Measurements from ENCODE around the gene PLG.
"Not testable (repeated sequence)": the region's sequence is repeated elsewhere in the genome, so short reads cannot be mapped to it uniquely, and the experiment has no call there.

PLG gene

DNA sequence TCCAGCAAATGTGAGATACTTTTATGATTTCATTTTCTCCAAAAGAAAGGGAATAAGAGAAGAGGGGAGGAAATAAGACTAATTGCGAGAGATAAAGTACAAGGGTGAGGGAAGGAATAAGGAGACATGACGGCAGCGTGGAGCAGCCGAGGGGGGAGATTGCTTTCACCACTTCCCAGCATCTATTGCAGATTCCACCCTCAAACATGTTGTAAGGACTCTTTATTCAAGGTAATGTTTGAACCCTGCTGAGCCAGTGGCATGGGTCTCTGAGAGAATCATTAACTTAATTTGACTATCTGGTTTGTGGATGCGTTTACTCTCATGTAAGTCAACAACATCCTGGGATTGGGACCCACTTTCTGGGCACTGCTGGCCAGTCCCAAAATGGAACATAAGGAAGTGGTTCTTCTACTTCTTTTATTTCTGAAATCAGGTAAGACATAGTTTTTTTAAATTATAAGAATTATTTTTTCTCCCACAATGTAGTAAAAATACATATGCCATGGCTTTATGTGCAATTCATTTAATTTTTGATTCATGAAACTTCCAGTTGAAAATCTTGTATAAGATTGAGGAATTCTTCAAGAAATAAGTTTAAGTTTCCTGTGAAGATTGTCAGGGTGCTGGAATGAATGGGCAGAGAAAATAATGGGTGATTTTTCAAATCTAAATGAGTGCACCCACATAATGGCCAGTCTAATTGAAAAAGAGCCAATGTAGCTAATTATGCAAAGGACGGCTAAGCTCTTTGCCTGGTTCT, at the start of gene PLG:
Gene PLG (plus strand): TSS at position 327 of the 763 bp plus-strand sequence. CDS start 61 bp downstream, at position 388.
- DNase-seq, result not testable (repeated sequence)

GRCh38 chr6:160659562-160659961, 42.5 kb upstream of the PLG start:
- no peak for DNase-seq

GRCh38 chr6:160661216-160661615, 40.8 kb upstream of the PLG start:
- DNase-seq, result no peak

GRCh38 chr6:160662429-160662828, 39.6 kb upstream of the PLG start:
- DNase-seq, result no peak

DNA sequence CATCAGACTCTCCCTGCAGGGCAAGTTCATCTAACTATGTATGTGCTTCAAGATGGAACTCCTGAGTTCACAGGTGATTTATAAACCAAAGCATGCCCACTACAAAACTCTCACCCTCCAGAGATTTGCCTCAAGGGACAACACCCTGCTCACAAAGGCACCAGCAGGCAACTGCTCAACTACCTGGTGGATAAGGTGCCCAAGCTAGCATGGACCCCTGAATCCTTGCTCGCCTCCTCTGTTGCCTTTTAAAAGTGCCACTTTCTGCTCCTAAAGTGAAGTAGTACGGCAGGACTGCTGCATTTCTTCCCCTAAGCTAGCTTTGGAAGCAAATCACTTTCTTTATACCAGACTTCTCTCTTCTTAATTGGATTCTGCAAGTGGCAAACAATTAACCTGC, 39.2 kb upstream of the PLG start:
- DNase-seq, result no peak

DNA sequence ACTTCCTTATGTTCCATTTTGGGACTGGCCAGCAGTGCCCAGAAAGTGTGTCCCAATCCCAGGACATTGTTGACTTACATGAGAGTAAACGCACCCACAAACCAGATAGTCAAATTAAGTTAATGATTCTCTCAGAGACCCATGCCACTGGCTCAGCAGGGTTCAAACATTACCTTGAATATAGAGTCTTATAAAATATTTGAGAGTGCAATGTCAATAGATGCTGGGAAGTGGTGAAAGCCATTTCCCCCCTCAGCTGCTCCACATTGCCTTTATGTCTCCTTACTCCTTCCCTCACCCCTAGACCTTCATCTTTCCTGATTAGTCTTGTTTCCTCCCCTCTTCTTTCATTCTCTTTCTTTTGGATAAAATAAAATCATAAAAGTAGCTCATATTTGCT, 37.8 kb upstream of the PLG start, which contains the start of gene LPA:
Gene LPA (minus strand): TSS at position 78 of the 400 bp plus-strand sequence. CDS start 61 bp downstream, at position 17.
- not testable (repeated sequence) for DNase-seq

- DNase-seq, result peak; percentile 11
Observed at GRCh38 chr6:160667639-160668481, 34.2 kb upstream of the PLG start.

- no peak for DNase-seq
Observed at GRCh38 chr6:160668589-160668988, 33.5 kb upstream of the PLG start.

DNA sequence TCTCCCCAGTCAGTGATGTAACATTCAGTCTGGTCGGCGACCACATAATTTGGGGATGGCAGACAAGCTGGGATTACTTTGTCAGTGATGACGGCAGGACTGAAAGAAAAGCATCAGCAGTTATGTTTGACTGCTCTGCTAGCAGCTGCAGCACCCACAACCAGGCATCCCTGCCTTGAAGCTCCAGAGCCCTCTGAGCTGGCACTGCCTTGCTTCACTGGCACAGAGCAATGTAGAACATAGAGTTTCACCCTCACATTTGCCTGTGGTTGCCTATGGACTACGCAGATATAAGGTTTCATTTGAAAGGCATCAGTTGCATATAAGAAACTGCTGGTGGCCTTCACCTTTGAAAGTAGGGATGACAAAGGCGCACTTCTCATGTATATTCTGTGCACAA, 25.6 kb upstream of the PLG start:
- not testable (repeated sequence) for DNase-seq

GRCh38 chr6:160678230-160678629, 23.8 kb upstream of the PLG start:
- DNase-seq, result no peak

DNA sequence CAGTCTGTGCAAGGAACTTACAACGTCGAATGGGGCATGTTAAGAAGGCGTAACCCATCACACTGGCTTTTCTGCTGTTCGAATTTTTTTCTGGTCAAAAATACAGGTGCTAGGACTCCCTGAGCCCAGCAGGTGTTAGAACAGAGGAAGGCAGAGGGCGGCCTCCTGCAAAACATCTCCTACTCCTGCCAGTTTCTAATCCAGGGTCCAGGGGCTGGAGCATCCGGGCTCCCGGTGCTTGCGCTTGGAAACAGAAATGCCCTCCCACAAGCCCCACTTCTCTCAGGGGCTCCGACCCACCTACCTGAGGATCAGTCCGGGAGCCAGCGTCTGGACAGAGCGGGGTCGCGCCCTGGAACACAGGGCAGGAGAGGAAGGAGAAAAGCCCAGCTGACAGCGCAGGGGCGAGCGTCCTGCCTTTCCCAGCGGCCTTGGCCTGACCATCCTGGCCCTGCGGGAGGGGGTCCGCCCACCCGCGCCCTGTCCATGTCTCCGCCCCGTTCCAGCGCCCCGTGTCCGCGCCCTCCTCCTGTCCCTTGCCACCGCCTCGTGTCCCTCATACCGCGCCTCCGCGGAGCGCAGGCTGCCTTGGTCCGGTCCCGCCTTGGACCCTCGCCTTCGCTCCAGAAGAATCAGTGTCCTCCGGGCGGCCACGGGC, 23.2 kb upstream of the PLG start:
- no peak for DNase-seq

- DNase-seq, result no peak
Observed at GRCh38 chr6:160679402-160679769, 22.7 kb upstream of the PLG start.

GRCh38 chr6:160685101-160685761, 16.8 kb upstream of the PLG start:
- DNase-seq, result not testable (repeated sequence)

GRCh38 chr6:160685762-160686450, 16.1 kb upstream of the PLG start:
- DNase-seq, result no peak

DNA sequence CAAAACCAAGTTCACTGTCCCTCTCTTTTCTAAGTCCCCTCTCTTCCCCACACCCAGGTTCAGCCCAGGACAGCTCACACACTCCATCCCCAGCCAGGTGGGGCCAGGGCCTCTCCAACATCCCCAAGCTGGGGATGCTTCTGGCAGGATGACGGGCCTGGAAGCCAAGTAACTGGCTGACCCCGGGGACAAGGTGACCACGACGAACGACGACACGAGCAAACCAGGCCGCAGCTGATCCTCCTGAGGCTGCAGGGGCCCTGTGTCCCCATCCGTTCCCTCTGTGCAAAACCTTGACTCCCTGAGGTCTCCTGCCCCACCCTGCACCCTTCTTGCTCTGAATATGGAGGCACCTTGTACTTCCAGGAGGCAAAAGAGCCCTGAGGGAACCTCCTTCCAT, 11.6 kb upstream of the PLG start:
- DNase-seq, result no peak

DNA sequence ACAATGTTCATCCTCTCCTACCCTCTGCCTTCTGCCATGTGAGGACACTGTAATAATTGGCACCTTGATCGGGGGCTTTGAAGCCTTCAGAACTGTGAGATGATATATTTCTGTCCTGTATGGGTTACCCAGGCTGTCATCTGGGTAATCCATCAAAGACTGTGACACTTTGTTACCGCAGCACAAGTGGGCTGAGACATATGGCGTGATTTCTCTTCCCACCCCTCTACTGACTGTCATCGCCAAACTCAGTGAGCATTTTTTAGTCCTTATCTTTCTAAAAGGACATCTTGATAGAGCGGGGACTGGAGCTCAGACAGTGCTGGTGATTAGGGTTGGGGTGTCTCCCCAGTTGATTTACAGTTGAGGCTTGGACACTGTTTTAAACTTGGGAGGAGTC, 10.4 kb upstream of the PLG start:
- no peak for DNase-seq

DNA sequence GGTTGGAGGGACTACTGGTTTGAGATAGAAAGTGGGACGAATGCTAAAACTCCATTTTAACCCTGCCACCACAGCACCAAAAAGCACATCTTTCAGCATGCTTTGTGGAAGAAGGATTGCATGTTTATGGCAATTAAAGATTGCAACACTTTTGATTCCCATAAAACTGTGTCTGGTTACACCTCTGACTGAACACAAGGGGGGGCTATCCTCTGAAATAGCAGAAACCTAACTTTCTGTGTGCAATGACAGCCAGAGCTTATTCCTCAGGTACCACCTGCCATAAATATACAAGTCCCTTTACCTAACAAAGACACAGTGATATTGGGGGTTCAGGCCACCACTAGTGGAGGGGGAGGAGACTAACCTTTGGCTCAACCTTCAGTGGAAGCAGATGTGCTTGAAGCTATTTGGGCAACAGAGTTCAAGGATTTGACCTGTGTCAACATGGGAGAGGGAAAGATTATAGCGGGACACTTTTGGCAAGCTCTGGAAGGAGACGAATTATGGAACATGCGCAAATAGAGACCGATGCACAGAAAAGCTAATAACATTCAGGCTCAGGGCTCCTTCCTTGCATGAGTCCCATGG, 9.6 kb upstream of the PLG start:
- DNase-seq, result no peak

- not testable (repeated sequence) for DNase-seq
Observed at GRCh38 chr6:160695025-160695424, 7.0 kb upstream of the PLG start.

DNA sequence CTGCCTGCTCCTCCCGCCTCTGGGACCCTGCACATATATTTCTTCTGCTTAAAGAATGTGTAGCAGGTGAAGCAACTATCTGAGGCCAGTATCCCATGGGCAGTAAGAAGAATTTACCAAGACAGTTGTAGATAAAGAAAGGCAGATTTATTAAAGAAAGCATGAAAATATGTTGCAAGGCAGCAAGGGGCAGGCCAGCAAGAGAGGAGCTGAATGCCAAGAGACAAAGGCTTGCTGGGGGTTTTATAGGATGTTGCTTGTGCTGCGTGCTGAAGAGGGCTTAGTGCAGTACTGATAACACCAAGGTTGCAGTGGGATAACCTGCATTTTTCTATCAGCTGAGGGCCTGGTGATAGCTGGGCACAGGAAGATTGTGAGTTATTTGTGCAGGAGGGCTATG, 6.4 kb upstream of the PLG start:
- not testable (repeated sequence) for DNase-seq

GRCh38 chr6:160696884-160697283, 5.2 kb upstream of the PLG start:
- DNase-seq, result not testable (repeated sequence)

DNA sequence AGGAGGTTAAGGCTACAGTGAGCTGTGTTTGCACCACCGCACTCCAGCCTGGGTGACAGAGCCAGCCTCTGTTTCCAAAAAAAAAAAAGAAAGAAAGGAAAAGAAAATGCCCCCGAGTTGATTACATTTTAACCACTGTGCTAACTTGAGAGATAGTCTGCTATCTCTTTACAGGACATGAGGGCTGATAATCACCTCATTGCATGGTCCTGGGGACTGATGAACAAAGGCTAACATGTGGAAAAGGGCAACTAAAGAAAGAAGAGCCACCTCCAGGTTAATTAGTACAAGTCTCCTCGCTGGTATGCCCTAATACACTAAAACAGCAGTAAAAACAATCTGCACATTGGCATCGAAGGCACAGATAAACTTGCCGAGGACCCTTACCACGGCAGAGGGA, 4.2 kb upstream of the PLG start:
- DNase-seq, result no peak

DNA sequence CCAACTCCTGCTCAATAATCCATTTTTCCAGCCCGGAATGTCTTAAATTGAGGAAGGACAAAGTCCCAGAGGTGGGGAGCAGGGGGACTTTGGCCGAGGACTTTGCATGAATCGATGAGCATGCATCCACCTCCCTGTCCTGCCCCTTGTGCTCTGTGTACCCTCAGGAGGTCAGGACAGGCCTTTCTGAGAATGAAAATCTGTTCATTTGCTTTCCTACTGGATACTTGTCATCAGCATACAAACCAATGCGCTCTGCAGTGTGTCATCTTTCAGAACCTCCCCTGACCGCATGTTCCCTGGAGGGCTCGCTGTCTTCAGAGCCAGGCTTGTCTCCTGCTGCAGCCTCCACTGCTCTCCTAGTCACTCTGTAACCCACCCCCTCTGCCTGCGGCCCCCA, 2.6 kb downstream of the PLG start:
- DNase-seq, result not testable (repeated sequence)

Data from stimulated activated naive CD4-positive, alpha-beta T cell treated with Interleukin-2 at 50 U/mL for 16 hours (primary cell).